HepG2 (cell line): ENCODE results near the gene TASP1. TPM values are rescaled to one million over a fixed set of nuclear protein-coding genes. Genes with fewer than 3 reads are reported as not detected.

Experiments used
- ATAC-seq: fragments of 200-7000 bp; cut with Tn5 transposase; 3 replicates; pipeline ENCODE4 v1.9.1; 2020; ENCODE audit warnings: mild to moderate bottlenecking, moderate library complexity
- BruUV-seq: library from RNA; stranded (reverse); fragments of 400-500 nt; replicated peaks from 2 replicates; lab custom pipeline; 2021; lab: Mats Ljungman, UMichigan
- CTCF ChIA-PET: fragments of 300-600 bp; formaldehyde crosslinking; extraction: SDS; loops from one replicate; lab custom pipeline; 2021; ENCODE audit warnings: low total read pairs, inconsistent platforms, low intra/inter-chr PET ratio; lab: Yijun Ruan, JAX
- POLR2A ChIA-PET: fragments of 350-600 bp; sonication (Branson Sonifier 250); formaldehyde crosslinking; loops from one replicate; lab custom pipeline; 2020; ENCODE audit warnings: antibody characterized with exemption, inconsistent platforms; lab: Yijun Ruan, JAX
- DNase-seq: peaks from one replicate; pipeline ENCODE4 v3.0.0-alpha.2; 2015; ENCODE audit warnings: low spot score
- FAIRE-seq: peaks from 3 replicates; lab custom pipeline; 2011; peaks lifted over from hg19 to GRCh38; lab: Jason Lieb, UNC
- H2AFZ ChIP-seq: one replicate; pipeline ENCODE4 v1.6.1; 2011; ENCODE audit warnings: low read length, inconsistent platforms
- H3K27ac ChIP-seq: fragments of 300-600 bp; 3 replicates; pipeline ENCODE4 v1.8.0; 2011; ENCODE audit warnings: mixed run types, mild to moderate bottlenecking, mixed read lengths, low read length, inconsistent platforms; ENCODE audit not compliant: insufficient read depth; ENCODE audit errors: extremely low read length
- H3K27me3 ChIP-seq, 2 experiments: fragments of 200-600 bp in 1 of 2; 2 replicates in 1 of 2; 3 replicates in 1 of 2; pipeline versions ENCODE4 v1.6.0 to v1.8.0; 2011; ENCODE audit warnings: low read length in 2 of 2, mild to moderate bottlenecking in 2 of 2, moderate library complexity in 2 of 2, inconsistent platforms in 1 of 2; ENCODE audit not compliant: insufficient read depth in 2 of 2, control insufficient read depth in 1 of 2
- H3K36me3 ChIP-seq, 2 experiments: fragments of 200-600 bp in 1 of 2; replicated peaks in 1 of 2; 2 replicates in 1 of 2; 3 replicates in 1 of 2; pipeline versions ENCODE4 v1.5.1 to v1.8.0; 2011; ENCODE audit warnings: low read length in 2 of 2, inconsistent platforms in 1 of 2; ENCODE audit not compliant: insufficient read depth in 2 of 2, control insufficient read depth in 1 of 2
- H3K4me1 ChIP-seq: 2 replicates; pipeline ENCODE4 v1.5.1; 2012; ENCODE audit warnings: low read length, inconsistent platforms; ENCODE audit not compliant: insufficient read depth
- H3K4me2 ChIP-seq: 2 replicates; pipeline ENCODE4 v1.6.0; 2011; ENCODE audit warnings: low read depth, low read length, inconsistent platforms
- H3K4me3 ChIP-seq, 3 experiments: fragments of 200-600 bp in 1 of 3; sonication (generic), shearing (Covaris generic) in 1 of 3; replicated peaks in 1 of 3; 2 replicates each; pipeline ENCODE4 v1.5.1; 2011 to 2016; ENCODE audit warnings: low read length in 3 of 3, inconsistent platforms in 2 of 3, low read depth in 2 of 3, mild to moderate bottlenecking in 2 of 3, control low read depth in 1 of 3, mixed read lengths in 1 of 3; ENCODE audit not compliant: insufficient read depth in 1 of 3
- H3K79me2 ChIP-seq: one replicate; pipeline ENCODE4 v1.6.1; 2011; ENCODE audit warnings: low read length, inconsistent platforms; ENCODE audit not compliant: insufficient read depth
- H3K9ac ChIP-seq: 2 replicates; pipeline ENCODE4 v1.6.0; 2011; ENCODE audit warnings: mild to moderate bottlenecking, low read depth, low read length, inconsistent platforms; ENCODE audit not compliant: insufficient read depth
- H3K9me3 ChIP-seq: 2 replicates; pipeline ENCODE4 v1.5.1; 2012; ENCODE audit warnings: mild to moderate bottlenecking, low read length
- H4K20me1 ChIP-seq: 2 replicates; pipeline ENCODE4 v1.6.0; 2011; ENCODE audit warnings: inconsistent platforms, mild to moderate bottlenecking, low read length, moderate library complexity; ENCODE audit not compliant: insufficient read depth
- AGO2 ChIP-seq: fragments of 200-400 bp; formaldehyde crosslinking; optimal IDR thresholded peaks from 2 replicates; pipeline ENCODE3; 2017; ENCODE audit warnings: mild to moderate bottlenecking, low read depth, low read length, moderate library complexity
- ARID5B ChIP-seq: IDR thresholded peaks from 2 replicates; pipeline ENCODE4 v1.4.0; 2020; ENCODE audit warnings: mild to moderate bottlenecking, missing genetic modification reagents
- ARNT ChIP-seq: fragments of 450-650 bp; IDR thresholded peaks from 2 replicates; pipeline ENCODE4 v1.6.1; 2017
- GATAD2A ChIP-seq: IDR thresholded peaks from 2 replicates; pipeline ENCODE4 v1.6.1; 2016
- KAT7 ChIP-seq: IDR thresholded peaks from 2 replicates; pipeline ENCODE4 v1.6.1; 2018; ENCODE audit warnings: borderline replicate concordance, missing compliant biosample characterization
- KMT2B ChIP-seq: IDR thresholded peaks from 2 replicates; pipeline ENCODE4 v1.6.1; 2016; ENCODE audit warnings: missing genetic modification reagents, missing compliant biosample characterization
- MED8 ChIP-seq: sonication (generic); formaldehyde crosslinking; IDR thresholded peaks from 2 replicates; pipeline ENCODE4 v1.8.1; 2023; ENCODE audit warnings: mild to moderate bottlenecking, missing genetic modification reagents; ENCODE audit not compliant: insufficient replicate concordance
- NR3C1 ChIP-seq: sonication (generic); formaldehyde crosslinking; IDR thresholded peaks from 2 replicates; pipeline ENCODE4 v1.4.0; 2020; ENCODE audit warnings: missing genetic modification reagents
- TARDBP ChIP-seq: sonication (generic); formaldehyde crosslinking; IDR thresholded peaks from 2 replicates; pipeline ENCODE4 v1.8.0; 2022; ENCODE audit warnings: mild to moderate bottlenecking, missing genetic modification reagents
- THAP11 ChIP-seq: IDR thresholded peaks from 2 replicates; pipeline ENCODE4 v1.6.1; 2016; ENCODE audit warnings: missing biosample characterization, missing genetic modification reagents
- ZMAT3 ChIP-seq: sonication (generic); formaldehyde crosslinking; conservative IDR thresholded peaks from 2 replicates; pipeline ENCODE4 v1.7.0; 2021; ENCODE audit warnings: missing genetic modification reagents
- ZNF207 ChIP-seq: fragments of 450-650 bp; IDR thresholded peaks from 2 replicates; pipeline ENCODE4 v1.6.1; 2016; ENCODE audit warnings: antibody characterized with exemption, borderline replicate concordance
- ZNF256 ChIP-seq: sonication (generic); formaldehyde crosslinking; conservative IDR thresholded peaks from 2 replicates; pipeline ENCODE4 v1.4.0; 2020; ENCODE audit warnings: missing genetic modification reagents
- ZNF512 ChIP-seq: sonication (generic); formaldehyde crosslinking; IDR thresholded peaks from 2 replicates; pipeline ENCODE4 v1.4.0; 2020; ENCODE audit warnings: mild to moderate bottlenecking, missing genetic modification reagents
- ZNF670 ChIP-seq: sonication (generic); formaldehyde crosslinking; IDR thresholded peaks from 2 replicates; pipeline ENCODE4 v1.8.0; 2022; ENCODE audit warnings: mild to moderate bottlenecking, missing genetic modification reagents, borderline replicate concordance
- WGBS: methylation state at CpG from one replicate; pipeline ENCODE4 v1.1.6; 2017; ENCODE audit warnings: low lambda C conversion rate; 5-methylcytosine and 5-hydroxymethylcytosine counted together
- in situ Hi-C: cut with HindIII; loops from 2 replicates; pipeline ENCODE4 v1.10.0; 2017; ENCODE audit warnings: low pct_unique_long_range_greater_than_20kb; ENCODE audit not compliant: extremely low pct_ligation_motif_present
- intact Hi-C: fragments of 100-400 bp; cut with micrococcal nuclease; formaldehyde crosslinking; loops from one replicate; pipeline ENCODE4 v1.10.0; 2022; ENCODE audit not compliant: unreplicated experiment
- polyA plus RNA-seq, 8 experiments: library from polyadenylated mRNA; depleted of rRNA in 3 of 8; stranded (reverse) in 7 of 8; unstranded in 1 of 8; fragments of >200 nt; fragmentation: Illumina TruSeq in 4 of 8; extraction: Trizol in 4 of 8; gene quantifications; 2 replicates each; pipeline versions ENCODE4 v1.2.1 to v1.2.3, GENCODE V29; 2011 to 2016; ENCODE audit warnings: low read depth in 4 of 8, missing spikeins in 1 of 8, mixed read lengths in 1 of 8; ENCODE audit not compliant: insufficient read depth in 1 of 8
- total RNA-seq, 5 experiments: library from RNA; depleted of rRNA; stranded (reverse); fragments of >200 nt; fragmentation: Illumina TruSeq; extraction: Trizol; gene quantifications; 2 replicates each; pipeline ENCODE4 v1.2.3, GENCODE V29; 2016; ENCODE audit warnings: low read depth in 1 of 5

TASP1 gene
- total and polyA plus RNA-seq, 2 of the 13 experiments (the other 11 are each of a cell fraction or from before 2014, with no cell fraction given): 10.0 to 25.2 TPM

- Histone ChIP-seq H3K4me3 (no peak overlapping the region), H3K27me3 (no peaks in the 10 kb centered on the region; a peak in 1 of 5 replicates), H3K9ac (no peak overlapping the region), H2AFZ (no peak overlapping the region), H3K36me3 (peaks cover under 1 to 3% of the 10 kb centered on the region in 2 experiments; a peak in 3 of 5 replicates), H3K79me2 (no peaks in the 10 kb centered on the region), H4K20me1 (no peaks in the 10 kb centered on the region), H3K4me1 (peaks cover 11% of the 10 kb centered on the region), H3K4me2 (no peak overlapping the region), H3K27ac (no peak overlapping the region), H3K9me3 (peaks cover 6% of the 10 kb centered on the region)
- in situ Hi-C loops (no loop called here), intact Hi-C loops (no loop called here)
- ChIA-PET POLR2A (no interaction called here), CTCF (no interaction called here)
- FAIRE-seq: no peak
- DNase-seq: no peak
- no TSS peak for BruUV-seq
- ATAC-seq: no peak
- TF ChIP-seq ZNF512 (CRISPR knock-in tag): 0 out of 2 replicates have a peak, but pooled peaks have one; percentile 62
- no peak for TF ChIP-seq ARNT
- TF ChIP-seq NR3C1 (CRISPR knock-in tag): no peak
- TF ChIP-seq MED8 (CRISPR knock-in tag): no peak
- TF ChIP-seq AGO2: no peak
- 0 out of 2 replicates have a peak, but pooled peaks have one; percentile 86 for TF ChIP-seq ZNF207
- over 99% methylated on average over 2 of the region's 2 CpGs for WGBS
These were observed 50.7 kb downstream of the TASP1 start for GRCh38 chr20:13588049-13588448.

GRCh38 chr20:13587370-13587769 is 51.4 kb downstream of the TASP1 start:
- Histone ChIP-seq H4K20me1 (no peaks in the 10 kb centered on the region), H3K27ac (no peak overlapping the region), H3K4me3 (no peak overlapping the region), H3K79me2 (no peaks in the 10 kb centered on the region), H3K9ac (no peak overlapping the region), H3K4me1 (peaks cover 11% of the 10 kb centered on the region), H2AFZ (no peak overlapping the region), H3K27me3 (no peaks in the 10 kb centered on the region; a peak in 1 of 5 replicates), H3K4me2 (no peak overlapping the region), H3K36me3 (peaks cover 4 to 8% of the 10 kb centered on the region in 2 experiments; a peak in 4 of 5 replicates), H3K9me3 (peaks cover 6% of the 10 kb centered on the region)
- BruUV-seq: no TSS peak
- no peak for DNase-seq
- ATAC-seq: peak; percentile 63; the same call in 2 of the 3 replicates
- FAIRE-seq: no peak
- in situ Hi-C loops: no loop called here
- intact Hi-C loops: no loop called here
- CTCF ChIA-PET: no interaction called here
- POLR2A ChIA-PET: no interaction called here
- TF ChIP-seq KAT7 (CRISPR knock-in tag) (no peak), ZNF670 (CRISPR knock-in tag) (0 out of 2 replicates have a peak, but pooled peaks have one; percentile 31), ARID5B (CRISPR knock-in tag) (peak; percentile 67; the same call in 1 of the 2 replicates), ZNF256 (CRISPR knock-in tag) (no peak), TARDBP (no peak), THAP11 (CRISPR knock-in tag) (peak; percentile 20; the same call in 1 of the 2 replicates), ZMAT3 (CRISPR knock-in tag) (no peak), KMT2B (CRISPR knock-in tag) (no peak), GATAD2A (CRISPR knock-in tag) (peak; percentile 87)
